ENCODE measurements around the gene TRIO. TPM values are rescaled to one million over a fixed set of nuclear protein-coding genes. Genes with fewer than 3 reads are reported as not detected.

TRIO gene
- total and polyA plus RNA-seq, 7 donors: 18.5 to 77.5 (median 35.0) TPM

DNA sequence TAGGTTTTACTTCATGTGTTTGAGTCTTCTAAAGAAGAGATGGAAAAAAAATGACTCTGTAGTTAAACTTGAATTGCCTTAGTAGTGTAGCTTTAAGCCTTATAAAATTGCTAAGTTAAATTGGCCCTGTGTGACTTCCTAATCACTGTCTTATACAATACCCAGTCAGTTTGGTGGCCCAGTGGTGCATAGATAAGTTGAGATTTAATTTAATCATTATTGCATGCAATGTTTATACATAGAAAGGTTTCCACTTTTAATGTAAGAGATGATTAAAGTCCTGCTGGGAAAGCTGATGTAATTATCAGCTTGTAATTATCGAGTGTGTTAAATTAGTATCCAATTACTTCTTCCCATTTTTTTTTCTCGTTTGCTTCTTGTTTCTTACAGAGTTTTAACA is 187.1 kb downstream of the TRIO start:
- intact Hi-C loops (cut with DNase I): no loop called here
- Histone ChIP-seq H3K4me3 (no peak overlapping the region), H3K4me1 (peaks cover 24% of the 10 kb centered on the region), H3K9me3 (no peaks in the 10 kb centered on the region), H3K27ac (no peak overlapping the region), H3K27me3 (ENCODE audit: insufficient read depth in 3 of 3, low read length in 2 of 3) (no peaks in the 10 kb centered on the region), H3K36me3 (ENCODE audit: insufficient read depth in 1 of 2, low read depth in 1 of 2) (peaks cover 0 to 51% of the 10 kb centered on the region in 2 donors)
- WGBS, 3 donors: 82 to 92% (median 85%) methylated on average over 2 of the region's 2 CpGs
- TF ChIP-seq, protein P1, sequence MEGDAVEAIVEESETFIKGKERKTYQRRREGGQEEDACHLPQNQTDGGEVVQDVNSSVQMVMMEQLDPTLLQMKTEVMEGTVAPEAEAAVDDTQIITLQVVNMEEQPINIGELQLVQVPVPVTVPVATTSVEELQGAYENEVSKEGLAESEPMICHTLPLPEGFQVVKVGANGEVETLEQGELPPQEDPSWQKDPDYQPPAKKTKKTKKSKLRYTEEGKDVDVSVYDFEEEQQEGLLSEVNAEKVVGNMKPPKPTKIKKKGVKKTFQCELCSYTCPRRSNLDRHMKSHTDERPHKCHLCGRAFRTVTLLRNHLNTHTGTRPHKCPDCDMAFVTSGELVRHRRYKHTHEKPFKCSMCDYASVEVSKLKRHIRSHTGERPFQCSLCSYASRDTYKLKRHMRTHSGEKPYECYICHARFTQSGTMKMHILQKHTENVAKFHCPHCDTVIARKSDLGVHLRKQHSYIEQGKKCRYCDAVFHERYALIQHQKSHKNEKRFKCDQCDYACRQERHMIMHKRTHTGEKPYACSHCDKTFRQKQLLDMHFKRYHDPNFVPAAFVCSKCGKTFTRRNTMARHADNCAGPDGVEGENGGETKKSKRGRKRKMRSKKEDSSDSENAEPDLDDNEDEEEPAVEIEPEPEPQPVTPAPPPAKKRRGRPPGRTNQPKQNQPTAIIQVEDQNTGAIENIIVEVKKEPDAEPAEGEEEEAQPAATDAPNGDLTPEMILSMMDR (IDR thresholded peaks at IDR 0.05): no peak
- DNase-seq (no peak), ATAC-seq (no peak)

DNA sequence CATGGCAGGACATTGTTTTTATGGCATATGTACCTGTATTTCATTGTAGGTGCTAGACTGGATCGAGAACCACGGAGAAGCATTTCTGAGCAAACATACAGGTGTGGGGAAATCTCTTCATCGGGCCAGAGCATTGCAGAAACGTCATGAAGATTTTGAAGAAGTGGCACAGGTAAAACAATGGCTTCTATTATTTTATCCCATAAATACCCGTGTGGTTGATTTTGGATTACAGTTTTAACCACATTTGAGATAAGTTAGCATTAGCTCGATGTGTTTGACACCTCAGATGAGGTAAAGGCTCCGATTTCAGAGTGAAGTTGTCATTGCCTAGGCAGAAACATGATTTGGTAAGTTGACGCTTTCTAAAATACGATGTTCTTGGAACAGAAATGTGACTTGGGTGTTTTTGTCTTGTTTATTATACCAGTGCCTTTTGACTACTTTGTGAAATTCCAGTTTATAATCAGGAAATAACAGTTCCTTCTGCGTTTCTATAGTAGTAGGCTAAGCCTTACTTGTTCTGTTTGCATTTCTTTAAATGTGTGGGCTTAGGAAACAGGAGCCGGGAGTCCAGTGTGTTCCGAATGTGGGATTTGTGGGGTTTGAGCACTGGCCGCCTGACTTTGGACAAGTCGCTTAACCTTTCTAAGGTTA is 187.7 kb downstream of the TRIO start:
- no peaks in the 10 kb centered on the region for H3K9me3 ChIP-seq
- no peak for ATAC-seq
- no peak for DNase-seq
- no peaks in the 10 kb centered on the region for H3K27me3 ChIP-seq (ENCODE audit: insufficient read depth in 3 of 3, low read length in 2 of 3)
- no peak overlapping the region for H3K4me3 ChIP-seq
- intact Hi-C loops (cut with DNase I): no loop called here
- TF ChIP-seq, protein P1 (IDR thresholded peaks at IDR 0.05): no peak
- peaks cover 0 to 55% of the 10 kb centered on the region in 2 donors for H3K36me3 ChIP-seq (ENCODE audit: insufficient read depth in 1 of 2, low read depth in 1 of 2)
- H3K27ac ChIP-seq: no peak overlapping the region
- H3K4me1 ChIP-seq: peaks cover 19% of the 10 kb centered on the region
- WGBS, 3 donors: 79 to 89% (median 87%) methylated on average over 14 of the region's 14 CpGs

DNA sequence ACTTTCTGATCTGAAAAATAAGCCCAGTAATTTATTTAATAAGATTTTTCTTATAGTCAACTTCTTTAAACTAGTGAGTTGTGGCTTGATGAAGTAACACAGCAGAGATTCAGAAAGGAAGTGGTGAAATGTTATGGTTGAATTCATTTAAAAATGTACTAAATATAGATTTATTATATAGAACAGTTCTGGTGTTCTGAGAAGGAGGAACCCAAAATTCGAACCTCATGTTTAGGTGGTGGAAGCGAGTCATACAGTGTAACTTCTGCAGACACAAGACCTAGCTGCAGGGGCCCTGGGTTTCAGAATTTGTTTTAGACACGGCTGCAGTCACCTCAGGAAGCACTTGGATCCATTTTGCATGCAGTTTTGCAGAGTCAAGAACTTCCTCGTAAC is 188.2 kb downstream of the TRIO start:
- TF ChIP-seq, protein P1 (IDR thresholded peaks at IDR 0.05): no peak
- Histone ChIP-seq H3K36me3 (ENCODE audit: insufficient read depth in 1 of 2, low read depth in 1 of 2) (peaks cover 0 to 61% of the 10 kb centered on the region in 2 donors), H3K27me3 (ENCODE audit: insufficient read depth in 3 of 3, low read length in 2 of 3) (no peaks in the 10 kb centered on the region), H3K27ac (no peak overlapping the region), H3K9me3 (no peaks in the 10 kb centered on the region), H3K4me3 (no peak overlapping the region), H3K4me1 (peaks cover 14% of the 10 kb centered on the region)
- DNase-seq: no peak
- intact Hi-C loops (cut with DNase I): no loop called here
- 78 to 92% (median 83%) methylated on average over 4 of the region's 4 CpGs for WGBS, 3 donors
- no peak for ATAC-seq

DNA sequence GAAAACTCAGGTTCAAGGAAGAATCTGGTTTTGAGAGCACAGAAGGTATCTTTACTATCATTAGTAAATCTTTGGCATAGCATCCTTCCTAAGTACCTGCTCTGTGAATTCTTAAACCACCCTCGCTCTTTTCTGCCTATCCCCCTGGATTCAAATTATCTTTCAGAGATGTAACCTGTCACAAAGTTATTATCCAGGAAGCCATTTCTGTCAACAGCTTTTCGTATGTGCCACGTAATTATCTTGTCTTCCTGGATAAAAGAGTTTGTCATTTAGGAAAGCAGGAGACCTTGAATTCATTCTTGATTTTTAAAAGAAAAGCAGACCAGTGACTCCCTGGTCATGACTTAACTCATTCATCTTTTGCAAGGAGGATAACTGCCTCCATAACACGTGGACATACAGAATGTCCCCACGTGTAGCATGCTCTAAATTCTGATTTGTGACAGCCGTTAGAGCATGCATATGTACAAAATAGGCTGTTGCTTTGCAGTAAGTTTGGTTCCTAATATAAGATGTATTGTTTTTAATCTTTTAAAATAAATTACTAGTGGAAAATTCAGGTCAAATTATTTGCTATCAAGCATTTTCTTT is 189.0 kb downstream of the TRIO start:
- H3K4me3 ChIP-seq: no peak overlapping the region
- intact Hi-C loops (cut with DNase I): no loop called here
- H3K27me3 ChIP-seq (ENCODE audit: insufficient read depth in 3 of 3, low read length in 2 of 3): no peaks in the 10 kb centered on the region
- peaks cover 13% of the 10 kb centered on the region for H3K4me1 ChIP-seq
- DNase-seq (no peak), ATAC-seq (no peak)
- TF ChIP-seq, protein P1 (IDR thresholded peaks at IDR 0.05): no peak
- 79 to 86% (median 81%) methylated on average over 6 of the region's 6 CpGs for WGBS, 3 donors
- H3K9me3 ChIP-seq: no peaks in the 10 kb centered on the region
- H3K27ac ChIP-seq: no peak overlapping the region
- H3K36me3 ChIP-seq (ENCODE audit: insufficient read depth in 1 of 2, low read depth in 1 of 2): peaks cover 0 to 68% of the 10 kb centered on the region in 2 donors

All from psoas muscle (tissue), 8 donors.